K562 (cell line): ENCODE data around the gene PDE4D. TPM values are rescaled to one million over a fixed set of nuclear protein-coding genes. Genes with fewer than 3 reads are reported as not detected.

Experiments
- HDAC8 ChIP-seq: fragments of 450-650 bp; IDR thresholded peaks from 2 replicates; pipeline ENCODE4 v1.6.1; 2016; ENCODE audit warnings: mild to moderate bottlenecking, missing genetic modification characterization, moderate library complexity, missing compliant biosample characterization
- PCBP1 ChIP-seq: fragments of 200-400 bp; formaldehyde crosslinking; IDR thresholded peaks from 2 replicates; pipeline ENCODE4 v1.6.1; 2018; ENCODE audit warnings: mild to moderate bottlenecking, low read depth, low read length; ENCODE audit not compliant: poor library complexity, severe bottlenecking
- ZNF644 ChIP-seq: fragments of 200-800 bp; sonication (Bioruptor generic); IDR thresholded peaks from 2 replicates; pipeline ENCODE4 v1.6.1; 2016; ENCODE audit warnings: low read depth, missing genetic modification characterization, missing compliant biosample characterization
- polyA plus RNA-seq, 8 experiments: library from polyadenylated mRNA; depleted of rRNA in 4 of 8; stranded (reverse) in 5 of 8; unstranded in 3 of 8; fragments of >200 nt; fragmentation: Nextera tagmentation in 2 of 8; fragmentation: Illumina TruSeq in 1 of 8; extraction: Ambion mirVana in 2 of 8; extraction: Trizol in 1 of 8; gene quantifications; 2 replicates each; pipeline versions ENCODE4 v1.2.1 to v1.2.3, GENCODE V29; 2011 to 2014; ENCODE audit warnings: inconsistent platforms in 1 of 8, missing spikeins in 1 of 8
- total RNA-seq, 7 experiments: library from RNA; depleted of rRNA in 6 of 7; stranded (reverse); fragments of >200 nt in 6 of 7; fragmentation: Illumina TruSeq in 2 of 7; extraction: Trizol in 2 of 7; gene quantifications; 2 replicates each; pipeline versions ENCODE4 v1.2.1 to v1.2.3, GENCODE V29; 2011 to 2021; ENCODE audit warnings: low replicate concordance in 1 of 7
- TF ChIP-seq, protein P1 (sequence below): fragments of 200-600 bp; sonication (generic); IDR thresholded peaks from one replicate; pipeline ENCODE4 v1.6.1; 2012; ENCODE audit warnings: mild to moderate bottlenecking, low read depth, low read length, inconsistent platforms

The PDE4D gene
- total and polyA plus RNA-seq, 9 of the 15 experiments (the other 6 are each of a cell fraction or from before 2014, with no cell fraction given): 0.04 to 0.46 (median 0.13) TPM

DNA sequence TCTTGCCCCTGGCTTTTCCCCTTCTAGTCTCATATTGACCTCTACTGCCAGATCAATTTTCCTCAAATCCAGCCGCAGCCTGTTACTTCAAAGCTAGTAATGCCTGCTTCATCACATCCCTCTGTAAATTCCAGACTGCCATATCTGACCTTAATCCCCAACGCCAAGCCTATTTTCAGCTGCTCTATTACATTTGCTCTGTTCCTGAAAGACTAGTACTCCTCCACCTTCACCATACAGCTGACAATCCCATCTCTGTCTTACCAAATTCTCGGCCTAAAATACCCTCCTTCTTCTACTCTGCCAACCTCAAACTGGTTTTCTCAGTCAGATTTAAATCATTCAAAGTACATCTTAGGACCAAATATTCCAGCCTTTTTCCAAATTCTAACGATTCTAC, 890.4 kb downstream of the PDE4D start (continued):
- TF ChIP-seq, protein P1, sequence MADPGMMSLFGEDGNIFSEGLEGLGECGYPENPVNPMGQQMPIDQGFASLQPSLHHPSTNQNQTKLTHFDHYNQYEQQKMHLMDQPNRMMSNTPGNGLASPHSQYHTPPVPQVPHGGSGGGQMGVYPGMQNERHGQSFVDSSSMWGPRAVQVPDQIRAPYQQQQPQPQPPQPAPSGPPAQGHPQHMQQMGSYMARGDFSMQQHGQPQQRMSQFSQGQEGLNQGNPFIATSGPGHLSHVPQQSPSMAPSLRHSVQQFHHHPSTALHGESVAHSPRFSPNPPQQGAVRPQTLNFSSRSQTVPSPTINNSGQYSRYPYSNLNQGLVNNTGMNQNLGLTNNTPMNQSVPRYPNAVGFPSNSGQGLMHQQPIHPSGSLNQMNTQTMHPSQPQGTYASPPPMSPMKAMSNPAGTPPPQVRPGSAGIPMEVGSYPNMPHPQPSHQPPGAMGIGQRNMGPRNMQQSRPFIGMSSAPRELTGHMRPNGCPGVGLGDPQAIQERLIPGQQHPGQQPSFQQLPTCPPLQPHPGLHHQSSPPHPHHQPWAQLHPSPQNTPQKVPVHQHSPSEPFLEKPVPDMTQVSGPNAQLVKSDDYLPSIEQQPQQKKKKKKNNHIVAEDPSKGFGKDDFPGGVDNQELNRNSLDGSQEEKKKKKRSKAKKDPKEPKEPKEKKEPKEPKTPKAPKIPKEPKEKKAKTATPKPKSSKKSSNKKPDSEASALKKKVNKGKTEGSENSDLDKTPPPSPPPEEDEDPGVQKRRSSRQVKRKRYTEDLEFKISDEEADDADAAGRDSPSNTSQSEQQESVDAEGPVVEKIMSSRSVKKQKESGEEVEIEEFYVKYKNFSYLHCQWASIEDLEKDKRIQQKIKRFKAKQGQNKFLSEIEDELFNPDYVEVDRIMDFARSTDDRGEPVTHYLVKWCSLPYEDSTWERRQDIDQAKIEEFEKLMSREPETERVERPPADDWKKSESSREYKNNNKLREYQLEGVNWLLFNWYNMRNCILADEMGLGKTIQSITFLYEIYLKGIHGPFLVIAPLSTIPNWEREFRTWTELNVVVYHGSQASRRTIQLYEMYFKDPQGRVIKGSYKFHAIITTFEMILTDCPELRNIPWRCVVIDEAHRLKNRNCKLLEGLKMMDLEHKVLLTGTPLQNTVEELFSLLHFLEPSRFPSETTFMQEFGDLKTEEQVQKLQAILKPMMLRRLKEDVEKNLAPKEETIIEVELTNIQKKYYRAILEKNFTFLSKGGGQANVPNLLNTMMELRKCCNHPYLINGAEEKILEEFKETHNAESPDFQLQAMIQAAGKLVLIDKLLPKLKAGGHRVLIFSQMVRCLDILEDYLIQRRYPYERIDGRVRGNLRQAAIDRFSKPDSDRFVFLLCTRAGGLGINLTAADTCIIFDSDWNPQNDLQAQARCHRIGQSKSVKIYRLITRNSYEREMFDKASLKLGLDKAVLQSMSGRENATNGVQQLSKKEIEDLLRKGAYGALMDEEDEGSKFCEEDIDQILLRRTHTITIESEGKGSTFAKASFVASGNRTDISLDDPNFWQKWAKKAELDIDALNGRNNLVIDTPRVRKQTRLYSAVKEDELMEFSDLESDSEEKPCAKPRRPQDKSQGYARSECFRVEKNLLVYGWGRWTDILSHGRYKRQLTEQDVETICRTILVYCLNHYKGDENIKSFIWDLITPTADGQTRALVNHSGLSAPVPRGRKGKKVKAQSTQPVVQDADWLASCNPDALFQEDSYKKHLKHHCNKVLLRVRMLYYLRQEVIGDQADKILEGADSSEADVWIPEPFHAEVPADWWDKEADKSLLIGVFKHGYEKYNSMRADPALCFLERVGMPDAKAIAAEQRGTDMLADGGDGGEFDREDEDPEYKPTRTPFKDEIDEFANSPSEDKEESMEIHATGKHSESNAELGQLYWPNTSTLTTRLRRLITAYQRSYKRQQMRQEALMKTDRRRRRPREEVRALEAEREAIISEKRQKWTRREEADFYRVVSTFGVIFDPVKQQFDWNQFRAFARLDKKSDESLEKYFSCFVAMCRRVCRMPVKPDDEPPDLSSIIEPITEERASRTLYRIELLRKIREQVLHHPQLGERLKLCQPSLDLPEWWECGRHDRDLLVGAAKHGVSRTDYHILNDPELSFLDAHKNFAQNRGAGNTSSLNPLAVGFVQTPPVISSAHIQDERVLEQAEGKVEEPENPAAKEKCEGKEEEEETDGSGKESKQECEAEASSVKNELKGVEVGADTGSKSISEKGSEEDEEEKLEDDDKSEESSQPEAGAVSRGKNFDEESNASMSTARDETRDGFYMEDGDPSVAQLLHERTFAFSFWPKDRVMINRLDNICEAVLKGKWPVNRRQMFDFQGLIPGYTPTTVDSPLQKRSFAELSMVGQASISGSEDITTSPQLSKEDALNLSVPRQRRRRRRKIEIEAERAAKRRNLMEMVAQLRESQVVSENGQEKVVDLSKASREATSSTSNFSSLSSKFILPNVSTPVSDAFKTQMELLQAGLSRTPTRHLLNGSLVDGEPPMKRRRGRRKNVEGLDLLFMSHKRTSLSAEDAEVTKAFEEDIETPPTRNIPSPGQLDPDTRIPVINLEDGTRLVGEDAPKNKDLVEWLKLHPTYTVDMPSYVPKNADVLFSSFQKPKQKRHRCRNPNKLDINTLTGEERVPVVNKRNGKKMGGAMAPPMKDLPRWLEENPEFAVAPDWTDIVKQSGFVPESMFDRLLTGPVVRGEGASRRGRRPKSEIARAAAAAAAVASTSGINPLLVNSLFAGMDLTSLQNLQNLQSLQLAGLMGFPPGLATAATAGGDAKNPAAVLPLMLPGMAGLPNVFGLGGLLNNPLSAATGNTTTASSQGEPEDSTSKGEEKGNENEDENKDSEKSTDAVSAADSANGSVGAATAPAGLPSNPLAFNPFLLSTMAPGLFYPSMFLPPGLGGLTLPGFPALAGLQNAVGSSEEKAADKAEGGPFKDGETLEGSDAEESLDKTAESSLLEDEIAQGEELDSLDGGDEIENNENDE: no peak
- no peak for TF ChIP-seq HDAC8 (tag)
- TF ChIP-seq ZNF644 (tag): no peak
- no peak for TF ChIP-seq PCBP1
